ENCODE data around the gene SRP72.

The SRP72 gene

GRCh38 chr4:56430203-56430602 is 37.2 kb upstream of the SRP72 start:
- CTCF ChIA-PET, result interaction anchor here (1.5 to 1.6 kb wide), 3 partner anchors 10 to 27 kb away, joined by 4 to 5 read pairs (median 4); no protein-coding TSS in a partner anchor
- POLR2A ChIA-PET, result interaction anchor here (0.7 kb wide), 1 partner anchor 49 kb away, joined by 6 read pairs; no protein-coding TSS in a partner anchor
- no peak for DNase-seq (ENCODE audit: extremely low spot score)
- no peak for TF ChIP-seq CTCF (IDR thresholded peaks at IDR 0.05; ENCODE audit: control extremely low read depth, extremely low read depth, low read depth, missing control alignments)

- ChIA-PET POLR2A (no interaction called here), CTCF (interaction anchor here (1.3 to 5.7 kb wide), 2 partner anchors 9 to 29 kb away, joined by 3 to 64 read pairs; no protein-coding TSS in a partner anchor)
- DNase-seq (ENCODE audit: extremely low spot score), result no peak
- TF ChIP-seq CTCF (IDR thresholded peaks at IDR 0.05; ENCODE audit: control extremely low read depth, extremely low read depth, low read depth, missing control alignments), result no peak
Observed at GRCh38 chr4:56433280-56433679, 34.1 kb upstream of the SRP72 start.

GRCh38 chr4:56434599-56435139 is 32.7 kb upstream of the SRP72 start:
- TF ChIP-seq CTCF (IDR thresholded peaks at IDR 0.05; ENCODE audit: control extremely low read depth, extremely low read depth, low read depth, missing control alignments), result no peak
- ChIA-PET POLR2A (interaction anchor here (0.6 to 3.8 kb wide), 3 partner anchors 24 to 47 kb away, joined by 3 to 19 read pairs (median 3); no protein-coding TSS in a partner anchor), CTCF (interaction anchor here (0.9 to 5.7 kb wide), 6 partner anchors 10 to 110 kb away, joined by 3 to 64 read pairs (median 6); no protein-coding TSS in a partner anchor)
- peak; percentile 55 for DNase-seq (ENCODE audit: extremely low spot score)

GRCh38 chr4:56435140-56435926 is 32.1 kb upstream of the SRP72 start, which contains the start of gene PPAT:
Gene PPAT, minus strand, starts transcription at chr4:56435615. Its CDS starts 138 bp downstream, at chr4:56435477.
- ChIA-PET POLR2A (interaction anchor here (0.6 to 3.8 kb wide), 12 partner anchors 11 to 892 kb away, joined by 3 to 22 read pairs (median 4); partner anchors contain the start of genes AASDH, CEP135 and NOA1), CTCF (interaction anchor here (0.8 to 5.7 kb wide), 17 partner anchors 9 to 542 kb away, joined by 3 to 64 read pairs (median 3); partner anchors contain the start of genes AASDH and NOA1)
- peak; percentile 9 for TF ChIP-seq CTCF (IDR thresholded peaks at IDR 0.05; ENCODE audit: control extremely low read depth, extremely low read depth, low read depth, missing control alignments)
- peak; percentile 97 for DNase-seq (ENCODE audit: extremely low spot score)

GRCh38 chr4:56438766-56439165 is 28.7 kb upstream of the SRP72 start:
- DNase-seq (ENCODE audit: extremely low spot score), result no peak
- CTCF ChIA-PET, result interaction anchor here (1.5 to 5.7 kb wide), 3 partner anchors 13 to 21 kb away, joined by 5 to 64 read pairs (median 7); no protein-coding TSS in a partner anchor
- POLR2A ChIA-PET, result no interaction called here
- TF ChIP-seq CTCF (IDR thresholded peaks at IDR 0.05; ENCODE audit: control extremely low read depth, extremely low read depth, low read depth, missing control alignments), result no peak

GRCh38 chr4:56440983-56441382 is 26.4 kb upstream of the SRP72 start:
- POLR2A ChIA-PET, result no interaction called here
- CTCF ChIA-PET, result interaction anchor here (1.1 kb wide), 1 partner anchor 16 kb away, joined by 5 read pairs; no protein-coding TSS in a partner anchor

More at GRCh38 chr4:56440983-56441382, 26.4 kb upstream of the SRP72 start:
- TF ChIP-seq CTCF (IDR thresholded peaks at IDR 0.05; ENCODE audit: control extremely low read depth, extremely low read depth, low read depth, missing control alignments), result no peak
- no peak for DNase-seq (ENCODE audit: extremely low spot score)

Measured in GM10248 (cell line).